HepG2 (cell line): ENCODE data around the gene IL15RA. TPM values are rescaled to one million over a fixed set of nuclear protein-coding genes. Genes with fewer than 3 reads are reported as not detected.

Experiments
- MAFG ChIP-seq: sonication (generic); formaldehyde crosslinking; IDR thresholded peaks from 2 replicates; pipeline ENCODE4 v1.5.1; 2020; ENCODE audit warnings: mild to moderate bottlenecking, missing genetic modification reagents
- MATR3 ChIP-seq: sonication (generic); formaldehyde crosslinking; IDR thresholded peaks from 2 replicates; pipeline ENCODE4 v1.4.0; 2020; ENCODE audit warnings: missing genetic modification reagents
- NFKB2 ChIP-seq: sonication (generic); formaldehyde crosslinking; IDR thresholded peaks from 2 replicates; pipeline ENCODE4 v1.4.0; 2020; ENCODE audit warnings: missing genetic modification reagents, borderline replicate concordance
- NFKBIZ ChIP-seq: IDR thresholded peaks from 2 replicates; pipeline ENCODE4 v1.6.1; 2018; ENCODE audit warnings: missing genetic modification reagents, missing compliant biosample characterization
- NONO ChIP-seq, 2 experiments: fragments of 450-650 bp in 1 of 2; sonication (generic) in 1 of 2; formaldehyde crosslinking in 1 of 2; IDR thresholded peaks in 1 of 2; conservative IDR thresholded peaks in 1 of 2; 2 replicates each; pipeline versions ENCODE4 v1.6.1 to v1.8.0; 2017 to 2022; ENCODE audit warnings: mild to moderate bottlenecking in 1 of 2, missing genetic modification reagents in 1 of 2, moderate library complexity in 1 of 2
- PLSCR1 ChIP-seq: sonication (generic); formaldehyde crosslinking; IDR thresholded peaks from 2 replicates; pipeline ENCODE4 v1.5.0; 2020; ENCODE audit warnings: missing genetic modification reagents, mild to moderate bottlenecking, borderline replicate concordance
- REST ChIP-seq, 2 experiments: IDR thresholded peaks; 2 replicates each; pipeline ENCODE4 v1.6.1; 2011 to 2012; ENCODE audit warnings: low read length in 2 of 2, borderline replicate concordance in 1 of 2, low read depth in 1 of 2, mild to moderate bottlenecking in 1 of 2, moderate library complexity in 1 of 2
- SKI ChIP-seq: fragments of 450-650 bp; IDR thresholded peaks from one replicate; pipeline ENCODE4 v1.6.1; 2018; ENCODE audit warnings: mild to moderate bottlenecking; ENCODE audit not compliant: partially characterized antibody
- SOX13 ChIP-seq, 3 experiments: fragments of 450-650 bp in 1 of 3; sonication (generic) in 1 of 3; formaldehyde crosslinking in 1 of 3; IDR thresholded peaks in 2 of 3; conservative IDR thresholded peaks in 1 of 3; 2 replicates each; pipeline versions ENCODE4 v1.5.0 to v1.6.1; 2016 to 2020; ENCODE audit warnings: antibody characterized with exemption in 1 of 3, mild to moderate bottlenecking in 1 of 3, missing compliant biosample characterization in 1 of 3, missing genetic modification reagents in 1 of 3, moderate library complexity in 1 of 3
- SYNCRIP ChIP-seq: fragments of 200-400 bp; formaldehyde crosslinking; IDR thresholded peaks from 2 replicates; pipeline ENCODE4 v1.6.1; 2018; ENCODE audit warnings: mild to moderate bottlenecking, low read depth, low read length; ENCODE audit not compliant: insufficient read depth
- ZHX2 ChIP-seq, 2 experiments: sonication (generic) in 1 of 2; formaldehyde crosslinking in 1 of 2; IDR thresholded peaks; 2 replicates each; pipeline versions ENCODE4 v1.6.1 to v1.9.0; 2014 to 2022; ENCODE audit warnings: antibody characterized with exemption in 1 of 2, borderline replicate concordance in 1 of 2, inconsistent platforms in 1 of 2, low read depth in 1 of 2, missing genetic modification reagents in 1 of 2
- ZNF547 ChIP-seq: sonication (generic); formaldehyde crosslinking; IDR thresholded peaks from 2 replicates; pipeline ENCODE4 v1.5.1; 2020; ENCODE audit warnings: mild to moderate bottlenecking, missing genetic modification reagents
- ZNF720 ChIP-seq: sonication (generic); formaldehyde crosslinking; IDR thresholded peaks from 2 replicates; pipeline ENCODE4 v1.4.0; 2020; ENCODE audit warnings: missing genetic modification reagents
- ZNF792 ChIP-seq: IDR thresholded peaks from 2 replicates; pipeline ENCODE4 v1.6.1; 2016
- polyA plus RNA-seq, 8 experiments: library from polyadenylated mRNA; depleted of rRNA in 3 of 8; stranded (reverse) in 7 of 8; unstranded in 1 of 8; fragments of >200 nt; fragmentation: Illumina TruSeq in 4 of 8; extraction: Trizol in 4 of 8; gene quantifications; 2 replicates each; pipeline versions ENCODE4 v1.2.1 to v1.2.3, GENCODE V29; 2011 to 2016; ENCODE audit warnings: low read depth in 4 of 8, missing spikeins in 1 of 8, mixed read lengths in 1 of 8; ENCODE audit not compliant: insufficient read depth in 1 of 8
- total RNA-seq, 5 experiments: library from RNA; depleted of rRNA; stranded (reverse); fragments of >200 nt; fragmentation: Illumina TruSeq; extraction: Trizol; gene quantifications; 2 replicates each; pipeline ENCODE4 v1.2.3, GENCODE V29; 2016; ENCODE audit warnings: low read depth in 1 of 5
- TF ChIP-seq, protein P1 (sequence below): sonication (generic); formaldehyde crosslinking; IDR thresholded peaks from 2 replicates; pipeline ENCODE4 v1.4.0; 2020; ENCODE audit warnings: missing genetic modification reagents, low read depth, mild to moderate bottlenecking, borderline replicate concordance

The IL15RA gene
- total and polyA plus RNA-seq, 2 of the 13 experiments (the other 11 are each of a cell fraction or from before 2014, with no cell fraction given), result 0.53 to 0.77 TPM

- TF ChIP-seq ZHX2 (IDR thresholded peaks at IDR 0.05; ENCODE audit: low read depth) (no peak), ZHX2 (CRISPR knock-in tag; IDR thresholded peaks at IDR 0.05; ENCODE audit: borderline replicate concordance) (no peak), ZNF720 (CRISPR knock-in tag) (no peak), MATR3 (CRISPR knock-in tag) (no peak), NFKB2 (CRISPR knock-in tag) (no peak; the same call in 1 of the 2 replicates), MAFG (CRISPR knock-in tag) (peak; percentile 74; the same call in 1 of the 2 replicates), ZNF792 (CRISPR knock-in tag) (no peak), REST (IDR thresholded peaks at IDR 0.05; ENCODE audit: borderline replicate concordance in 1 of 2, low read depth in 1 of 2, low read length in 2 of 2) (peak in 1 of 2 experiments; percentile 62; a peak in 2 of 4 replicates), SKI (peak; percentile 26), NFKBIZ (CRISPR knock-in tag) (peak; percentile 79; the same call in 1 of the 2 replicates), PLSCR1 (CRISPR knock-in tag) (no peak), SOX13 (IDR thresholded peaks at IDR 0.05) (peak; percentile 97), SOX13 (CRISPR knock-in tag; conservative IDR thresholded peaks at IDR 0.05 in 1 of 2, IDR thresholded peaks at IDR 0.05 in 1 of 2) (peak in 1 of 2 experiments; percentile 98; a peak in 2 of 4 replicates), NONO (IDR thresholded peaks at IDR 0.05) (no peak), NONO (CRISPR knock-in tag; conservative IDR thresholded peaks at IDR 0.05) (peak; percentile 70; the same call in 1 of the 2 replicates), ZNF547 (CRISPR knock-in tag) (peak; percentile 86; the same call in 1 of the 2 replicates), SYNCRIP (no peak)
- TF ChIP-seq, protein P1, sequence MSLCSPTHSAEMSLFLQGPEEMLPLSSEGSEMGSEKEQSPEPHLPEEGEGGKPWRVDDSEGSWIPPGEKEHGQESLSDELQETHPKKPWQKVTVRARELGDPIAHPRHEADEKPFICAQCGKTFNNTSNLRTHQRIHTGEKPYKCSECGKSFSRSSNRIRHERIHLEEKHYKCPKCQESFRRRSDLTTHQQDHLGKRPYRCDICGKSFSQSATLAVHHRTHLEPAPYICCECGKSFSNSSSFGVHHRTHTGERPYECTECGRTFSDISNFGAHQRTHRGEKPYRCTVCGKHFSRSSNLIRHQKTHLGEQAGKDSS (CRISPR knock-in tag), result no peak
Measured at GRCh38 chr10:5968681-5969453, 8.5 kb downstream of the IL15RA start (continued).
